ENCODE data around the gene ANAPC16. TPM values are rescaled to one million over a fixed set of nuclear protein-coding genes. Genes with fewer than 3 reads are reported as not detected.

Gene ANAPC16
- total RNA-seq, 2 donors from 2014 or later: 40.9 to 59.4 TPM

DNA sequence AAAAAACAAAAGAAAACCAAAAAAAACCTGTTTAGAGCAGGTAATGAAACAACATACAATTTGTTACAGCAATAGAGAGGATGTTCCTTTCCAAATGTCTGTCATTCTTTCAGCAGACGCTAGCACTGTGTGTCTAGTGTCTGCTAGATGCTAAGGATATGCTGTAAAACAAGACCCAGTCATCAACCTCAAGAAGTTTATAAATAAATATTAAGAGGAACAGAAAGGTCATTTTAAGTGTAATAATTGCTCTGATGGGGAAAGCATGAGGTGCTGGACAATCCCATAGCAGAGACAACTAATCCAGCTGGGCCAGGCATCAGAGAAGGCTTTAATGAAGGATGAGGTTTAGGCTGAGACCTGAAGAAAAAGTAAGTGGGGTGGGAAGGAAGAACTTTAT is 23.6 kb downstream of the ANAPC16 start:
- Histone ChIP-seq H3K27me3 (no peaks in the 10 kb centered on the region), H3K36me3 (replicated peaks in 1 of 2; ENCODE audit: insufficient read depth in 1 of 2, low read depth in 2 of 2) (no peaks in the 10 kb centered on the region), H3K4me1 (peaks cover 77% of the 10 kb centered on the region), H3K9me3 (no peaks in the 10 kb centered on the region), H3K4me3 (no peak overlapping the region), H3K27ac (peak overlapping the region in 2 of 4 donors; percentile 87 to 89)
- intact Hi-C loops (cut with DNase I): no loop called here
- TF ChIP-seq, protein P1, sequence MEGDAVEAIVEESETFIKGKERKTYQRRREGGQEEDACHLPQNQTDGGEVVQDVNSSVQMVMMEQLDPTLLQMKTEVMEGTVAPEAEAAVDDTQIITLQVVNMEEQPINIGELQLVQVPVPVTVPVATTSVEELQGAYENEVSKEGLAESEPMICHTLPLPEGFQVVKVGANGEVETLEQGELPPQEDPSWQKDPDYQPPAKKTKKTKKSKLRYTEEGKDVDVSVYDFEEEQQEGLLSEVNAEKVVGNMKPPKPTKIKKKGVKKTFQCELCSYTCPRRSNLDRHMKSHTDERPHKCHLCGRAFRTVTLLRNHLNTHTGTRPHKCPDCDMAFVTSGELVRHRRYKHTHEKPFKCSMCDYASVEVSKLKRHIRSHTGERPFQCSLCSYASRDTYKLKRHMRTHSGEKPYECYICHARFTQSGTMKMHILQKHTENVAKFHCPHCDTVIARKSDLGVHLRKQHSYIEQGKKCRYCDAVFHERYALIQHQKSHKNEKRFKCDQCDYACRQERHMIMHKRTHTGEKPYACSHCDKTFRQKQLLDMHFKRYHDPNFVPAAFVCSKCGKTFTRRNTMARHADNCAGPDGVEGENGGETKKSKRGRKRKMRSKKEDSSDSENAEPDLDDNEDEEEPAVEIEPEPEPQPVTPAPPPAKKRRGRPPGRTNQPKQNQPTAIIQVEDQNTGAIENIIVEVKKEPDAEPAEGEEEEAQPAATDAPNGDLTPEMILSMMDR (IDR thresholded peaks at IDR 0.05): no peak
- TF ChIP-seq POLR2A (IDR thresholded peaks at IDR 0.05): no peak
- DNase-seq (no peak), ATAC-seq (no peak)
- 86% methylated on average over 1 of the region's 1 CpG for WGBS, 2 donors

DNA sequence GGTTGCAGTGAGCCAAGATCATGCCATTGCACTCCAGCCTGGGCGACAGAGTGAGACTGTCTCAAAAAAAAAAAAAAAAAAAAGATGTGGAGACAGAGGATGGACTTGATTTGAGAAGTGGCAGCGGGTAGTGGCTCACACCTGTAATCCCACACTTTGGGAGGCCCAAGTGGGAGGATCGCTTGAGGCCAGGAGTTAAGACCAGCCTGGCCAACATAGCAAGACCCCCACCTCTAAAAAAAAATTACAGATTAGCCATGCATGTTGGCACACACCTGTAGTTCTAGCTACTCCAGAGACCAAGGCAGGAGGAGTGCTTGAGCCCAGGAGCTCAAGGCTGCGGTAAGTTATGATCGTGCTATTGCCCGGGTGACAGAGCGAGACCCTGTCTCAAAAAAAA is 24.6 kb downstream of the ANAPC16 start:
- intact Hi-C loops (cut with DNase I): no loop called here
- peaks cover 77% of the 10 kb centered on the region for H3K4me1 ChIP-seq
- H3K9me3 ChIP-seq: no peaks in the 10 kb centered on the region
- H3K36me3 ChIP-seq (replicated peaks in 1 of 2; ENCODE audit: insufficient read depth in 1 of 2, low read depth in 2 of 2): no peaks in the 10 kb centered on the region
- H3K4me3 ChIP-seq: no peak overlapping the region
- no peak for TF ChIP-seq POLR2A (IDR thresholded peaks at IDR 0.05)
- TF ChIP-seq, protein P1 (IDR thresholded peaks at IDR 0.05): no peak
- ATAC-seq (no peak), DNase-seq (no peak)
- 93 to 96% methylated on average over 7 of the region's 7 CpGs for WGBS, 2 donors
- H3K27ac ChIP-seq: no peak overlapping the region
- no peaks in the 10 kb centered on the region for H3K27me3 ChIP-seq

DNA sequence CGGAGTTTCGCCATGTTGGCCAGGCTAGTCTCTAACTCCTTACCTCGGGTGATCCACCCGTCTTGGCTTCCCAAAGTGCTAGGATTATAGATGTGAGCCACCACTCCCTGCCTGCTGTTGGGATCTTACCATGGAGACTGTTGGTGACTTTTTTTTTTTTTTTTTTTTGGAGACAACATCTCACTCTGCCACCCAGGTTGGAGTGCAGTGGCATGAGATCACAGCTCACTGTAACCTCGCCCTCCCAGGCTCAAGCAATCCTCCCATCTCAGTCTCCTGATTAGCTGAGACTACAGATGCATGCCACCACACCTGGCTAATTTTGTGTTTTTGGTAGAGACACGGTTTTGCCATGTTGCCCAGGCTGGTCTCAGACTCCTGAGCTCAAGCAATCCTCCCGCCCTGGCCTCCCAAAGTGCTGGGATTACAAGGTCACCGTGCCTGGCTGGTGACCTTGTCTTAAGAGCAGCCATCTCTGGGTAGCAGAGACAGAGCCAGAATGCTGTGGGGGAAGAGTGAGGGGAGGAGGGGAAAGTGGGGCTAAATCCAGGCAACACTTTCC is 26.0 kb downstream of the ANAPC16 start:
- Histone ChIP-seq H3K27ac (peak overlapping the region in 2 of 4 donors; percentile 72 to 97), H3K9me3 (no peaks in the 10 kb centered on the region), H3K36me3 (replicated peaks in 1 of 2; ENCODE audit: insufficient read depth in 1 of 2, low read depth in 2 of 2) (no peaks in the 10 kb centered on the region), H3K4me3 (no peak overlapping the region), H3K4me1 (peaks cover 77% of the 10 kb centered on the region), H3K27me3 (no peaks in the 10 kb centered on the region)
- WGBS, 2 donors: 87 to 94% methylated on average over 8 of the region's 8 CpGs
- no peak for ATAC-seq
- TF ChIP-seq, protein P1 (IDR thresholded peaks at IDR 0.05): no peak
- TF ChIP-seq POLR2A (IDR thresholded peaks at IDR 0.05): no peak
- no peak for DNase-seq
- intact Hi-C loops (cut with DNase I): no loop called here

DNA sequence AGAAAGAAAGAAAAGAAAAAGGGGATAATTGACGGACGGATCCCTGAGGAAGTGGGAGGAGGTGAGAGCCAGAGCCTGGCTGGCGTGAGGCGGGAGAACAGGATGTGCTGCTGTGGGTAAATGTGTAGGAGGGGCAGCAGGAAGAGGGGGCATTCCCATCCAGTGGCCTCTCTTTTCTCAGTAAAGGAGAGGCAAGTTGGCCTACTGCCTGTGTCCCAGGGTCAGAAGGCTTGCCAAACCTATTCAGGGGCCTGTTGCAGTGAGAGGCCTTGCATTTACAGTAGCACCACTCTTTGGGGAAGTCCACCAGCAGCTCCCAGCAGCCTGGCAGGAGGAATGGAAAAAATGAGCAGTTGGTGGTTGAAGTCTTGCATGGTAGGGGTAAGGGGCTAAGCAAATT is 26.9 kb downstream of the ANAPC16 start:
- DNase-seq (peak; percentile 30 to 72 (median 44)), ATAC-seq (no peak)
- TF ChIP-seq, protein P1 (IDR thresholded peaks at IDR 0.05): no peak
- TF ChIP-seq POLR2A (IDR thresholded peaks at IDR 0.05): no peak
- Histone ChIP-seq H3K9me3 (no peaks in the 10 kb centered on the region), H3K27me3 (no peaks in the 10 kb centered on the region), H3K36me3 (replicated peaks in 1 of 2; ENCODE audit: insufficient read depth in 1 of 2, low read depth in 2 of 2) (no peaks in the 10 kb centered on the region), H3K27ac (peak overlapping the region in 3 of 4 donors; percentile 64 to 97 (median 72)), H3K4me3 (no peak overlapping the region), H3K4me1 (peaks cover 77% of the 10 kb centered on the region)
- intact Hi-C loops (cut with DNase I): no loop called here
- 61 to 78% methylated on average over 4 of the region's 4 CpGs for WGBS, 2 donors

DNA sequence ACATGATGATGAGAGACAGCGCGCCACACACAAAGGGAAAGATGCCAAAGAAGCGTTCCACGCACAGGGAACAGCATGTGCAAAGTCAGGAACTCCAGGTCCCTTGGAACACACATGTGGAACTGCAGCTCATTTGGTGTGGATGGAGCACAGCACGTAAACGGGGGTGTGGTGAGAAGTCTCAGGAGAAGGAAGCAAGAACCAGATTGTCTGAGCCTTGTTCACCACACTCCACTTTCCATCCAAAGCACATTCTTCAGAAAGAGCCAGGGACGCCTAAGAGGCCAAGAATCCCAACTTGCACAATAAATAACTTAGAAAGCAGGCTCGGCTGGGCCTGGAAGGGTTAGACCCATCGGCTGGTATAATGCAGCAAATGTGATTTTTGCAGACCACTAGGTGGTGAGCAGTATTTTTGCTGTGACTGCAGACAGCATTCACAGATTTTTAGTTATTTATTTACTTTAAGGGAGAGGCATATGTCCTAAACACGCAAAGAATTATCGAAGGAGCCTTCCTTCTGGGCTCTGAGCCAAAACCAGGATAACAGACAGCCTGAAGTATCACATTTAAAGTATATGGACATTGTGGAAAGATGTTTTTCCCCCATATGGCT is 28.1 kb downstream of the ANAPC16 start:
- ATAC-seq (no peak), DNase-seq (peak in 3 of 4 donors; percentile 28 to 57 (median 50))
- H3K27ac ChIP-seq: peak overlapping the region; percentile 12 to 97 (median 68)
- no peaks in the 10 kb centered on the region for H3K27me3 ChIP-seq
- no peaks in the 10 kb centered on the region for H3K9me3 ChIP-seq
- WGBS, 2 donors: 63 to 67% methylated on average over 11 of the region's 11 CpGs
- peaks cover 77% of the 10 kb centered on the region for H3K4me1 ChIP-seq
- no peak overlapping the region for H3K4me3 ChIP-seq
- intact Hi-C loops (cut with DNase I): no loop called here
- no peaks in the 10 kb centered on the region for H3K36me3 ChIP-seq (replicated peaks in 1 of 2; ENCODE audit: insufficient read depth in 1 of 2, low read depth in 2 of 2)
- no peak for TF ChIP-seq POLR2A (IDR thresholded peaks at IDR 0.05)
- TF ChIP-seq, protein P1 (IDR thresholded peaks at IDR 0.05): peak in 1 of 7 experiments; percentile 31
